ENCODE data around the gene CD48. TPM values are rescaled to one million over a fixed set of nuclear protein-coding genes. Genes with fewer than 3 reads are reported as not detected.

CD48 gene
- total and polyA plus RNA-seq, 2 of the 4 experiments (the other 2 are of a cell fraction) = not detected

DNA sequence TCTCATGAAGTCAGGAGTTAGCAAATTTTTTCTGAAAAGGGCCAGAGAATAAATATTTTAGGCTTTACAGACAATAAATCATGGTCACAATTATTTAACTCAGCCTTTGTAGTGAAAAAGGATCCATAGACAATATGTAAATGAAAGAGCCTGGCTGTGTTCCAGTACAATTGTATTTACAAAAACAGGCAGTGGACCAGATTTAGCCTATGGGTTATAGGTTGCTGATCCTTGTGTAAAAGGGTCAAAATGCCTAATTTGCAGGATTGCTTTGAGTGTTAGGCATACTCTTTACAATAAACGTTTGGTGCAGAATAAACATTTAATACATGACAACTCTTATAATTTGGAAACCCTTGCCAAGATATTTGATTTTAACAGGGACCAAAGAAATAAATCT, 33.9 kb upstream of the CD48 start:
- TF ChIP-seq POLR2A (IDR thresholded peaks at IDR 0.05; ENCODE audit: low read depth, low read length) (no peak), NFE2L2 (IDR thresholded peaks at IDR 0.05; ENCODE audit: low read depth, low read length) (no peak), CEBPB (IDR thresholded peaks at IDR 0.05; ENCODE audit: low read depth, low read length) (no peak), BHLHE40 (IDR thresholded peaks at IDR 0.05; ENCODE audit: low read depth, low read length) (no peak), RAD21 (IDR thresholded peaks at IDR 0.05; ENCODE audit: low read length) (no peak), CTCF (conservative IDR thresholded peaks at IDR 0.05; ENCODE audit: low read depth, low read length) (no peak), FOS (IDR thresholded peaks at IDR 0.05; ENCODE audit: low read depth, low read length) (no peak), SMC3 (IDR thresholded peaks at IDR 0.05; ENCODE audit: low read depth, low read length) (no peak), RFX5 (IDR thresholded peaks at IDR 0.05; ENCODE audit: low read depth, low read length) (no peak), MXI1 (IDR thresholded peaks at IDR 0.05; ENCODE audit: borderline replicate concordance, low read depth, low read length) (no peak), RCOR1 (IDR thresholded peaks at IDR 0.05; ENCODE audit: insufficient replicate concordance, low read length) (no peak), CHD1 (IDR thresholded peaks at IDR 0.05; ENCODE audit: low read depth, low read length) (no peak), MAFK (IDR thresholded peaks at IDR 0.05; ENCODE audit: low read depth, low read length) (no peak), USF2 (IDR thresholded peaks at IDR 0.05; ENCODE audit: low read depth, low read length) (no peak), MAZ (IDR thresholded peaks at IDR 0.05; ENCODE audit: borderline replicate concordance, low read depth, low read length) (no peak)
- TF ChIP-seq, protein P1, sequence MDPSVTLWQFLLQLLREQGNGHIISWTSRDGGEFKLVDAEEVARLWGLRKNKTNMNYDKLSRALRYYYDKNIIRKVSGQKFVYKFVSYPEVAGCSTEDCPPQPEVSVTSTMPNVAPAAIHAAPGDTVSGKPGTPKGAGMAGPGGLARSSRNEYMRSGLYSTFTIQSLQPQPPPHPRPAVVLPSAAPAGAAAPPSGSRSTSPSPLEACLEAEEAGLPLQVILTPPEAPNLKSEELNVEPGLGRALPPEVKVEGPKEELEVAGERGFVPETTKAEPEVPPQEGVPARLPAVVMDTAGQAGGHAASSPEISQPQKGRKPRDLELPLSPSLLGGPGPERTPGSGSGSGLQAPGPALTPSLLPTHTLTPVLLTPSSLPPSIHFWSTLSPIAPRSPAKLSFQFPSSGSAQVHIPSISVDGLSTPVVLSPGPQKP (IDR thresholded peaks at IDR 0.05; ENCODE audit: borderline replicate concordance, low read depth, low read length) = no peak
- Histone ChIP-seq H3K9me3 (ENCODE audit: control insufficient read depth, insufficient read depth, low read length) (no peaks in the 10 kb centered on the region), H3K23ac (ENCODE audit: low read depth, low read length) (no peak overlapping the region), H3K36me3 (ENCODE audit: control insufficient read depth, insufficient read depth, low read length) (no peaks in the 10 kb centered on the region), H3K14ac (replicated peaks; ENCODE audit: low read depth, low read length) (no peak overlapping the region), H3K4me1 (ENCODE audit: control insufficient read depth, insufficient read depth, low read length) (no peaks in the 10 kb centered on the region), H4K5ac (ENCODE audit: low read depth, low read length) (no peak overlapping the region), H4K8ac (ENCODE audit: low read depth in 2 of 2, low read length in 2 of 2) (no peak overlapping the region), H3K4ac (ENCODE audit: low read depth, low read length) (no peak overlapping the region), H3K9me1 (ENCODE audit: insufficient read depth, low read length) (no peaks in the 10 kb centered on the region), H4K20me1 (ENCODE audit: insufficient read depth, low read length) (no peaks in the 10 kb centered on the region), H3K18ac (ENCODE audit: low read depth, low read length) (no peak overlapping the region), H2BK120ac (ENCODE audit: low read depth, low read length) (no peak overlapping the region), H2BK5ac (ENCODE audit: low read depth, low read length, poor library complexity, severe bottlenecking) (no peak overlapping the region), H3K27me3 (ENCODE audit: control insufficient read depth, insufficient read depth, low read length) (no peaks in the 10 kb centered on the region; the same call in 1 of the 2 replicates), H2BK20ac (ENCODE audit: low read depth, low read length) (no peak overlapping the region), H3K4me3 (ENCODE audit: insufficient read depth, low read depth, low read length) (no peak overlapping the region), H2AFZ (replicated peaks; ENCODE audit: low read length, poor library complexity) (no peak overlapping the region), H3K56ac (ENCODE audit: extremely low read depth, insufficient read depth, low read length) (no peak overlapping the region), H3K9ac (ENCODE audit: low read depth, low read length) (no peak overlapping the region), H3K27ac (ENCODE audit: insufficient read depth, low read length) (no peak overlapping the region), H2AK9ac (replicated peaks; ENCODE audit: low read depth, low read length, poor library complexity) (no peak overlapping the region), H2AK5ac (ENCODE audit: low read depth, low read length) (no peak overlapping the region), H3K79me1 (ENCODE audit: low read depth in 1 of 2, low read length in 2 of 2) (no peaks in the 10 kb centered on the region), H2BK15ac (ENCODE audit: low read depth, low read length) (no peak overlapping the region), H3K4me2 (ENCODE audit: low read depth, low read length) (no peak overlapping the region), H4K91ac (ENCODE audit: insufficient read depth, low read depth, low read length) (no peak overlapping the region)
- WGBS, 2 experiments (ENCODE audit: extremely low coverage in 2 of 2, insufficient read length in 1 of 2) = no CpG with 5 or more reads among the region's 1 CpG
- in situ Hi-C loops (cut with MboI; ENCODE audit: low sequenced_read_pairs) = no loop called here
- intact Hi-C loops (cut with micrococcal nuclease) = no loop called here
- no peak for DNase-seq
- no TSS peak for BruUV-seq (replicated peaks)
- ChIA-PET CTCF (interaction anchor here (1.0 kb wide), 1 partner anchor 18 kb away, joined by 3 read pairs; no protein-coding TSS in a partner anchor), POLR2A (ENCODE audit: unreplicated experiment) (no interaction called here)
- no peak for ATAC-seq (ENCODE audit: low read depth)
- dilution Hi-C loops (cut with HindIII; ENCODE audit: low sequenced_read_pairs, unreplicated experiment) = no loop called here
